Panc1 (cell line): ENCODE results near the gene PDE3B. TPM values are rescaled to one million over a fixed set of nuclear protein-coding genes. Genes with fewer than 3 reads are reported as not detected.

Source experiments
- ATAC-seq: fragments of 200-7000 bp; cut with Tn5 transposase; 2 replicates; pipeline ENCODE4 v1.9.1; 2020; ENCODE audit warnings: mild to moderate bottlenecking, moderate library complexity
- BruUV-seq: library from RNA; stranded (reverse); fragments of 400-500 nt; replicated peaks from 2 replicates; lab custom pipeline; 2021; lab: Mats Ljungman, UMichigan
- CTCF ChIA-PET: fragments of 300-600 bp; sonication (Branson Sonifier 250); formaldehyde crosslinking; loops from one replicate; lab custom pipeline; 2022; ENCODE audit warnings: antibody characterized with exemption; lab: Charles Lee
- POLR2A ChIA-PET: fragments of 300-600 bp; sonication (Branson Sonifier 250); formaldehyde crosslinking; loops from one replicate; lab custom pipeline; 2022; ENCODE audit warnings: antibody characterized with exemption; lab: Charles Lee
- DNase-seq: peaks from one replicate; pipeline ENCODE4 v3.0.0-alpha.2; 2010; ENCODE audit warnings: low read depth, low spot score
- H3K27ac ChIP-seq: 2 replicates; pipeline ENCODE4 v1.5.1; 2011; ENCODE audit warnings: mild to moderate bottlenecking, low read length, inconsistent platforms
- H3K27me3 ChIP-seq: fragments of 200-500 bp; sonication (Bioruptor generic); 2 replicates; pipeline ENCODE4 v1.6.0; 2014; ENCODE audit warnings: low read length, inconsistent platforms; ENCODE audit not compliant: control insufficient read depth, insufficient read depth
- H3K36me3 ChIP-seq: fragments of 200-500 bp; sonication (Bioruptor generic); 2 replicates; pipeline ENCODE4 v1.5.1; 2014; ENCODE audit warnings: inconsistent platforms, mild to moderate bottlenecking, low read length, moderate library complexity; ENCODE audit not compliant: control insufficient read depth, insufficient read depth
- H3K4me1 ChIP-seq: 2 replicates; pipeline ENCODE4 v1.5.1; 2011; ENCODE audit warnings: inconsistent platforms, mild to moderate bottlenecking, low read length, moderate library complexity; ENCODE audit not compliant: control insufficient read depth, insufficient read depth
- H3K4me3 ChIP-seq, 2 experiments: 2 replicates each; pipeline ENCODE4 v1.5.1; 2011 to 2012; ENCODE audit warnings: low read depth in 2 of 2, low read length in 2 of 2, mild to moderate bottlenecking in 2 of 2, inconsistent platforms in 1 of 2, moderate library complexity in 1 of 2
- H3K9me3 ChIP-seq: fragments of 200-500 bp; sonication (Bioruptor generic); 2 replicates; pipeline ENCODE4 v1.5.1; 2014; ENCODE audit warnings: low read depth, mild to moderate bottlenecking, inconsistent platforms, low read length, moderate library complexity; ENCODE audit not compliant: control insufficient read depth, insufficient read depth
- POLR2AphosphoS5 ChIP-seq: IDR thresholded peaks from 2 replicates; pipeline ENCODE4 v1.6.1; 2012; ENCODE audit warnings: mild to moderate bottlenecking, low read depth, low read length, moderate library complexity
- SIN3A ChIP-seq: IDR thresholded peaks from 2 replicates; pipeline ENCODE4 v1.6.1; 2012; ENCODE audit warnings: low read depth, mild to moderate bottlenecking, low read length, moderate library complexity, borderline replicate concordance; ENCODE audit not compliant: insufficient read depth
- TCF7L2 ChIP-seq: IDR thresholded peaks from 2 replicates; pipeline ENCODE4 v1.6.1; 2011; ENCODE audit warnings: mild to moderate bottlenecking, low read depth, low read length, inconsistent platforms
- in situ Hi-C: cut with HindIII; loops from 2 replicates; pipeline ENCODE4 v1.10.0; 2016; ENCODE audit warnings: low sequenced_read_pairs, low pct_unique_long_range_greater_than_20kb
- intact Hi-C: fragments of 100-400 bp; cut with micrococcal nuclease; formaldehyde crosslinking; loops from one replicate; pipeline ENCODE4 v1.10.0; 2022; ENCODE audit not compliant: unreplicated experiment
- total RNA-seq: library from RNA; stranded (reverse); gene quantifications from one replicate; pipeline ENCODE4 v1.2.1, GENCODE V29; 2021; ENCODE audit not compliant: unreplicated experiment
- TF ChIP-seq, protein P1 (sequence below), 2 experiments: IDR thresholded peaks; 2 replicates each; pipeline ENCODE4 v1.6.1; 2011 to 2012; ENCODE audit warnings: low read depth in 2 of 2, control low read depth in 1 of 2, low read length in 1 of 2, mild to moderate bottlenecking in 1 of 2, moderate library complexity in 1 of 2; ENCODE audit not compliant: insufficient read depth in 1 of 2
- TF ChIP-seq, protein P2 (sequence below): fragments of 450-650 bp; IDR thresholded peaks from 2 replicates; pipeline ENCODE4 v1.5.1; 2017; ENCODE audit warnings: mild to moderate bottlenecking

Gene PDE3B
- total RNA-seq, 1 experiment from 2014 or later = 33.0 TPM

DNA sequence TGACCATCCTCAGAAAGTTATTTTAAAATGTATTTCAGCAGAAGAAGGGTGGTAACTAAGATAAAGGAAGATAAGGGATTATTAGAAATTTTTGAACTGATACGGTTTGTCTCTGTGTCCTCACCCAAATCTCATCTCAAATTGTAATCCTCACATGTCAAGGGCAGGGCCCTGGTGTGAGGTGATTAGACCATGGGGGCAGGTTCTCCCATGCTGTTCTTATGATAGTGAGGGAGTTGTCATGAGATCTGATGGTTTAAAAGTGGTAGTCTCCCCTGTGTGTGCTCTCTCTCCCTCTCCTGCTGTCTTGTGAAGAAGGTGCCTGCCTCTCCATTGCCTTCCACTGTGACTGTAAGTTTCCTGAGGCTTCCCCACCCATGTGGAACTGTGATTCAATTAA is 212.3 kb downstream of the PDE3B start:
- Histone ChIP-seq H3K27me3 (no peaks in the 10 kb centered on the region), H3K4me1 (no peaks in the 10 kb centered on the region), H3K4me3 (no peak overlapping the region), H3K27ac (no peak overlapping the region), H3K9me3 (no peaks in the 10 kb centered on the region), H3K36me3 (no peaks in the 10 kb centered on the region)
- BruUV-seq = no TSS peak
- ChIA-PET CTCF (no interaction called here), POLR2A (no interaction called here)
- intact Hi-C loops = no loop called here
- TF ChIP-seq, protein P1, sequence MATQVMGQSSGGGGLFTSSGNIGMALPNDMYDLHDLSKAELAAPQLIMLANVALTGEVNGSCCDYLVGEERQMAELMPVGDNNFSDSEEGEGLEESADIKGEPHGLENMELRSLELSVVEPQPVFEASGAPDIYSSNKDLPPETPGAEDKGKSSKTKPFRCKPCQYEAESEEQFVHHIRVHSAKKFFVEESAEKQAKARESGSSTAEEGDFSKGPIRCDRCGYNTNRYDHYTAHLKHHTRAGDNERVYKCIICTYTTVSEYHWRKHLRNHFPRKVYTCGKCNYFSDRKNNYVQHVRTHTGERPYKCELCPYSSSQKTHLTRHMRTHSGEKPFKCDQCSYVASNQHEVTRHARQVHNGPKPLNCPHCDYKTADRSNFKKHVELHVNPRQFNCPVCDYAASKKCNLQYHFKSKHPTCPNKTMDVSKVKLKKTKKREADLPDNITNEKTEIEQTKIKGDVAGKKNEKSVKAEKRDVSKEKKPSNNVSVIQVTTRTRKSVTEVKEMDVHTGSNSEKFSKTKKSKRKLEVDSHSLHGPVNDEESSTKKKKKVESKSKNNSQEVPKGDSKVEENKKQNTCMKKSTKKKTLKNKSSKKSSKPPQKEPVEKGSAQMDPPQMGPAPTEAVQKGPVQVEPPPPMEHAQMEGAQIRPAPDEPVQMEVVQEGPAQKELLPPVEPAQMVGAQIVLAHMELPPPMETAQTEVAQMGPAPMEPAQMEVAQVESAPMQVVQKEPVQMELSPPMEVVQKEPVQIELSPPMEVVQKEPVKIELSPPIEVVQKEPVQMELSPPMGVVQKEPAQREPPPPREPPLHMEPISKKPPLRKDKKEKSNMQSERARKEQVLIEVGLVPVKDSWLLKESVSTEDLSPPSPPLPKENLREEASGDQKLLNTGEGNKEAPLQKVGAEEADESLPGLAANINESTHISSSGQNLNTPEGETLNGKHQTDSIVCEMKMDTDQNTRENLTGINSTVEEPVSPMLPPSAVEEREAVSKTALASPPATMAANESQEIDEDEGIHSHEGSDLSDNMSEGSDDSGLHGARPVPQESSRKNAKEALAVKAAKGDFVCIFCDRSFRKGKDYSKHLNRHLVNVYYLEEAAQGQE (IDR thresholded peaks at IDR 0.05; ENCODE audit: insufficient read depth in 1 of 2, low read depth in 2 of 2, low read length in 1 of 2) = no peak
- no peak for TF ChIP-seq SIN3A
- TF ChIP-seq TCF7L2 = no peak
- TF ChIP-seq POLR2AphosphoS5 = no peak
- TF ChIP-seq, protein P2, sequence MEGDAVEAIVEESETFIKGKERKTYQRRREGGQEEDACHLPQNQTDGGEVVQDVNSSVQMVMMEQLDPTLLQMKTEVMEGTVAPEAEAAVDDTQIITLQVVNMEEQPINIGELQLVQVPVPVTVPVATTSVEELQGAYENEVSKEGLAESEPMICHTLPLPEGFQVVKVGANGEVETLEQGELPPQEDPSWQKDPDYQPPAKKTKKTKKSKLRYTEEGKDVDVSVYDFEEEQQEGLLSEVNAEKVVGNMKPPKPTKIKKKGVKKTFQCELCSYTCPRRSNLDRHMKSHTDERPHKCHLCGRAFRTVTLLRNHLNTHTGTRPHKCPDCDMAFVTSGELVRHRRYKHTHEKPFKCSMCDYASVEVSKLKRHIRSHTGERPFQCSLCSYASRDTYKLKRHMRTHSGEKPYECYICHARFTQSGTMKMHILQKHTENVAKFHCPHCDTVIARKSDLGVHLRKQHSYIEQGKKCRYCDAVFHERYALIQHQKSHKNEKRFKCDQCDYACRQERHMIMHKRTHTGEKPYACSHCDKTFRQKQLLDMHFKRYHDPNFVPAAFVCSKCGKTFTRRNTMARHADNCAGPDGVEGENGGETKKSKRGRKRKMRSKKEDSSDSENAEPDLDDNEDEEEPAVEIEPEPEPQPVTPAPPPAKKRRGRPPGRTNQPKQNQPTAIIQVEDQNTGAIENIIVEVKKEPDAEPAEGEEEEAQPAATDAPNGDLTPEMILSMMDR = no peak
- ATAC-seq = no peak
- in situ Hi-C loops = no loop called here
- no peak for DNase-seq

DNA sequence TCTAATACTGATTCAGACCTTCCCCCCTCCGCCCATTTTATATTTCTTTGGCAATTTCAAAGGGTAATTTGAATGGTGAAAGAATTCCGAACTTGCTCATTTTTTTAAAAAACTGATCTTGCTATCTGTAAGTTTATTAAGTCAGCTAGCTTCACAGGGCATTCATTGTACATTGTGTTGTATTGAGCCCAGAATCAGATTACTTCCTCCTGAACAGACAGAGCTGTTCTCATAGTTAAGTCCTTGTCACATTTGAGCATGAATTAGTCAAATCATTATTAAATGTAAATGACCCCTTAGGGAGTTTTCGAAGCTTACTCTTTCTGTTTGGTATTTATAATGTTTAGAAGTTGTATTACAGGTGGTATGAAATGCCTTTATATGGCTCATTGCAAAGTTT is 214.0 kb downstream of the PDE3B start:
- H3K9me3 ChIP-seq = no peaks in the 10 kb centered on the region
- in situ Hi-C loops (no loop called here), intact Hi-C loops (no loop called here)
- ATAC-seq (no peak), DNase-seq (no peak)
- no TSS peak for BruUV-seq
- TF ChIP-seq, protein P2 = no peak
- TF ChIP-seq TCF7L2 (no peak), POLR2AphosphoS5 (no peak), SIN3A (no peak)
- TF ChIP-seq, protein P1 (IDR thresholded peaks at IDR 0.05; ENCODE audit: insufficient read depth in 1 of 2, low read depth in 2 of 2, low read length in 1 of 2) = no peak
- H3K36me3 ChIP-seq = no peaks in the 10 kb centered on the region
- ChIA-PET POLR2A (no interaction called here), CTCF (no interaction called here)
- H3K4me1 ChIP-seq = no peaks in the 10 kb centered on the region
- no peak overlapping the region for H3K4me3 ChIP-seq
- no peaks in the 10 kb centered on the region for H3K27me3 ChIP-seq
- no peak overlapping the region for H3K27ac ChIP-seq
